Naive thymus-derived CD8-positive, alpha-beta T cell (primary cell): ENCODE results near the gene TRIM32. TPM values are rescaled to one million over a fixed set of nuclear protein-coding genes. Genes with fewer than 3 reads are reported as not detected.
A peak's percentile ranks its signal among the peaks of the same experiment; 100 is the strongest.

Source experiments
- ATAC-seq, 2 donors: fragments of 150-1000 bp; cut with Tn5 transposase in 1 of 2; sonication (Bioruptor Pico), chemical (Tn5 transposase) in 1 of 2; 1 replicate in 1 of 2; 2 replicates in 1 of 2; pipeline ENCODE4 v1.10.0; 2021; ENCODE audit warnings: mild to moderate bottlenecking in 2 of 2, moderate library complexity in 2 of 2
- POLR2A ChIA-PET: fragments of 350-600 bp; sonication (Branson Sonifier 250); formaldehyde crosslinking; loops from one replicate; lab custom pipeline; 2021; ENCODE audit warnings: antibody characterized with exemption; lab: Charles Lee
- DNase-seq, 10 donors: peaks; one replicate each; pipeline versions ENCODE4 v3.0.0 to v3.0.0-alpha.2; 2020 to 2022
- H3K27ac Mint-ChIP-seq, 10 donors: one replicate each; pipeline ENCODE4 v1.8.0; 2020 to 2022; ENCODE audit warnings: mild to moderate bottlenecking in 10 of 10, mixed read lengths in 10 of 10, moderate library complexity in 4 of 10, inconsistent platforms in 1 of 10
- H3K27me3 Mint-ChIP-seq, 5 donors: one replicate each; pipeline ENCODE4 v1.8.0; 2021 to 2022; ENCODE audit warnings: mixed read lengths in 5 of 5
- H3K36me3 Mint-ChIP-seq, 3 donors: one replicate each; pipeline ENCODE4 v1.8.0; 2020 to 2022; ENCODE audit warnings: mixed read lengths in 3 of 3, mild to moderate bottlenecking in 2 of 3, inconsistent platforms in 1 of 3
- H3K4me1 Mint-ChIP-seq, 4 donors: one replicate each; pipeline ENCODE4 v1.8.0; 2021 to 2022; ENCODE audit warnings: mixed read lengths in 4 of 4
- H3K4me3 Mint-ChIP-seq, 10 donors: one replicate each; pipeline ENCODE4 v1.8.0; 2020 to 2022; ENCODE audit warnings: mild to moderate bottlenecking in 10 of 10, mixed read lengths in 10 of 10, moderate library complexity in 6 of 10, inconsistent platforms in 1 of 10
- H3K9me3 Mint-ChIP-seq, 9 donors: one replicate each; pipeline ENCODE4 v1.8.0; 2020 to 2022; ENCODE audit warnings: mixed read lengths in 9 of 9, mild to moderate bottlenecking in 3 of 9, inconsistent platforms in 1 of 9, moderate library complexity in 1 of 9
- polyA plus RNA-seq, 3 donors: library from polyadenylated mRNA; unstranded; fragments of 300-500 nt; fragmentation: Illumina TruSeq; gene quantifications; one replicate each; pipeline ENCODE4 v1.2.3, GENCODE V29; 2021
- total RNA-seq, 8 experiments: library from RNA in 2 of 8; stranded (reverse) in 2 of 8; gene quantifications; one replicate each; pipeline ENCODE4 v1.2.3 and lab custom pipeline; 2021 to 2026

Gene TRIM32
- total and polyA plus RNA-seq, 5 experiments from 2014 or later: 8.4 to 16.1 (median 14.1) TPM

DNA sequence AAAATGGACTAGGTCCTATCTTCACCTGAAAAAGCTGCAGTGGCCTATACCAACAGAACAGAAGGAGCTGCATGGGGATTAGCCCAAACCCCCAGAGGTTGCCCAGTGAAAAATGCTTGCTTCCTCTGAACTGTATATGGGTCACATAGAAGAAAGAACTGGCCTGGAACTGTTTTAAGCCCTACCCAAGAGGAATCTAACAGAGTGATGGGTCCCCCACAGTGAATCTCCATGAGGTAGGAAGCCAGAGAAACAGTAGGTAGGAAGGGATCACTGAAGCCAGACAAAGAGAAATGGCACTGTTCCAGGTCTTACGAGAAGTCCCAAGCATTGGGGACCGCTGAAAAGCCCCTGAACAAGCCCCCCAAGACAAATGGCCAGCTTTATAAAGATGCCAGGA lies 28.8 kb upstream of the TRIM32 start:
- H3K4me3 Mint-ChIP-seq: no peak overlapping the region
- no peaks in the 10 kb centered on the region for H3K4me1 Mint-ChIP-seq
- H3K9me3 Mint-ChIP-seq: no peaks in the 10 kb centered on the region
- ATAC-seq: no peak
- H3K27me3 Mint-ChIP-seq: no peaks in the 10 kb centered on the region
- no peaks in the 10 kb centered on the region for H3K36me3 Mint-ChIP-seq
- no peak overlapping the region for H3K27ac Mint-ChIP-seq
- DNase-seq: no peak
- POLR2A ChIA-PET: no interaction called here

DNA sequence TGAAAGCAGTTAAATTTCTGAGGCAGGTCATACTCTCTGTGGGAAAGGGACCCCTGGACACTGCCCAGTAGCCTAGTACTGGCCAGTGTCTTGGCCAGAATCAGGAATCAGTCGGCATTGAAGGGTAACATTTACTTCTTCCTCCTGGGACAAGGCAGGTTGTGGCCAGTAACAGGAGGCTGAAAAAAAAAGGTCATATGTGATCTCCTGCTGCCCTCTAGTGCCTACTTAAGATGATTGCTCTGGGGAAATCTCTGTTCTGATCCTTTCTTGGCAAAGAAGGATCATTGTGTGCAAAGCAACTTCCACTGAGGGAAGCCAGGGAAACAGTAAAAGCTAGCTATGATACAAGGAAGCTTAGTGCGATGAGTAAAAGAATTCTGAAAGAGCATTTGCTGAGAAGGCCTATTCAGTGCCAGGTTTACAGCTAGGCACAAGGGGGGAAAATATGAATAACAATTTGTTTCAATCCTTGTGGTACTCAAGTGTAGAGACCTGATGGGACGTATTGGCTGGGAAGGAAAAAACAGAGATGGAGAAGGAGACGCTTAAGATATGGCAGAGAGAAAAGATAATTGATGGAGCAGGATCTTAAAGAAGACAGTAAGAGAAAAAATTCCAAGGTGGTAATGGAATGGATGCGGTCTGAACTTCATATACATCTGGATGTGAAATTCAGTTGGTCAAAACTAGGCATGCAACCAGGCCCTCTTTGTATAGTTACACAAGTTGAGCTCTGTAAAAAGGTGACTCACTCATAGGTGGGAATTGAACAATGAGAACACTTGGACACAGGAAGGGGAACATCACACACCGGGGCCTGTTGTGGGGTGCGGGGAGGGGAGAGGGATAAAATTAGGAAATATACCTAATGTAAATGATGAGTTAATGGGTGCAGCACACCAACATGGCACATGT lies 25.8 kb upstream of the TRIM32 start:
- Mint-ChIP-seq H3K27me3 (no peaks in the 10 kb centered on the region), H3K4me3 (no peak overlapping the region), H3K27ac (no peak overlapping the region), H3K36me3 (no peaks in the 10 kb centered on the region), H3K9me3 (no peaks in the 10 kb centered on the region), H3K4me1 (no peaks in the 10 kb centered on the region)
- POLR2A ChIA-PET: no interaction called here
- no peak for ATAC-seq
- peak in 4 of 10 donors; percentile 6 to 39 (median 28) for DNase-seq

DNA sequence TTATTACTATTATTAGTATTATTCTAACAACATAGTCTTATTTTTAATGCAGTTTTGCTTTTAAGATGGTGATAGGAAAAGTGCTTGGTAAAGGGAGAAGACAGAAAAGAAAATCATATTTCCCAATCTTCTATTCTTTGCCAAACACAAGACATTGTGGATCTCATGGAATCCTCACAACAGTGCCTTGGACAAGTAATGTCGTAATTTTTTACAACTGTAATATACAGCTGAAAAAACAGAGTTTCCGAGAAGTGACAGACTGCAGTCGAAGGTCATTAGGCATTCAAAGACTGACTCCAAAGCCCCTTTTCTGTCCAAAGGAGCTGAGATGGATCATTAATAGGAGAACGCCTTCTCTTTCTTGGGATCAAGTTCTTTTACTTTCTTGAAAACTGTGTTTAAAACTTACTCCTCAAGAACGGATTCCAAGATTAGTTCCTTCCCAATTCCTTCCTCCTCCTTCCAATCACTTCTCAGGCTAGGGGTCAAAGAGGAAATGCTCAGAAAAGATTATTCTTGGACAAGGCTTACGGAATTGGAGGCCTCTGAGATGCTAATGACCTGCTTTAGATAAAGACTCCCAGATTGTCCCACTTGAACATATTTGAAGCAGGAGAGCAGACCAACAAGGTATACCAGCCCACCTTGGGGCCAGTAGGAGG lies 24.3 kb upstream of the TRIM32 start:
- Mint-ChIP-seq H3K9me3 (no peaks in the 10 kb centered on the region), H3K27ac (no peak overlapping the region), H3K4me3 (no peak overlapping the region), H3K4me1 (no peaks in the 10 kb centered on the region), H3K36me3 (no peaks in the 10 kb centered on the region), H3K27me3 (no peaks in the 10 kb centered on the region)
- ATAC-seq: no peak
- POLR2A ChIA-PET: no interaction called here
- DNase-seq: no peak

DNA sequence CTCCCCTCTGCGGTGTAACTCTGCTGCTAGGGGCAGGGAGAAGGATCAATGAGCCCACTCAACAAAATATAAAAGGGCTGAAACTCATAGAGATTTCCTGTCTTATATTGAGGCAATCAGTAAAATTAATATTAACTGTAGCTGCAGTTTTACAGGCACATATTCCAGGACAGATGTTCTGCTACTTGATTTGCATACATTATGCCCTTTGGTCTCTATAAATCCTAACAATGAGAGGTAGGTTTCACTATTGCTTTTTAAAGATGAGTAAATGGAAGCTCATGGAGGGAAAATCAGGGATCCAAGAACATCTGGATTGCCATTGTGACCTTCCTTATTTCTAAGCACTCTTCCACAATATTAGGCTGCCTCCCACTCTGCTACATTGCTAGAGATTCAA lies 23.5 kb upstream of the TRIM32 start:
- POLR2A ChIA-PET: no interaction called here
- no peaks in the 10 kb centered on the region for H3K4me1 Mint-ChIP-seq
- no peak for ATAC-seq
- no peak for DNase-seq
- H3K27ac Mint-ChIP-seq: no peak overlapping the region
- no peaks in the 10 kb centered on the region for H3K9me3 Mint-ChIP-seq
- no peaks in the 10 kb centered on the region for H3K36me3 Mint-ChIP-seq
- no peak overlapping the region for H3K4me3 Mint-ChIP-seq
- no peaks in the 10 kb centered on the region for H3K27me3 Mint-ChIP-seq

DNA sequence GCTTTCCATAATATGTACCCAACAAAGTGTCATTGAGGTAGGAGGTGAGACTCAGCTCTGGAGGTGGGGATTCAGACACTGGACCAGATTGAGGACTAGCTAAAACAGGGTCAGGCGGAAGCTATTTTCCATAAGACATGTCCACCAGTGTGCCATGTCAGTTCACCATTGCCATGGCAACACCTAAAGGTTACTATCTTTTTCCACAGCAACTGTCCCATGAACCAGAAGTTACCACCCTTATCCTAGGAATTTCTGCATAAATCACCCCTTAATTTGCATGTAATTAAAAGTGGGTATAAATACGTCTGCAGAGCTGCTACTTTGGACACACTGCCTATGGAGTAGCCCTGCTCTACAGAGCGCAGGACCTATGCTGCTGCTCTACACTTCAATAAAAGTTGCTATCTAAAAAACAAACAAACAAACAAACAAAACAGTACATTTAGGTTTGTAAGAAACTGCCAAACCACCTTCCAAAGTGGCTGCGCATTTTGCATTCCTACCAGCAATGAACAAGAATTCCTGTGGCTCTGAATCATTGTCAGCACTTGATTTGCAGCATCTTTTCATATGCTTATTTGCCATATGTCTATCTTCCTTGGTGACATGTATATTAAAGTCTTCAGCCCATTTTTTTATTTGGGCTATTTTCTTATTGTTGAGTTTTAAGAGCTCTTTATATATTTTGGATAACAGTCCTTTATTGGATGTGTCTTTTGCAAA lies 18.0 kb upstream of the TRIM32 start:
- no peak for ATAC-seq
- DNase-seq: no peak
- POLR2A ChIA-PET: no interaction called here
- Mint-ChIP-seq H3K36me3 (peaks cover 3 to 23% (median 8%) of the 10 kb centered on the region in 3 donors), H3K27ac (no peak overlapping the region), H3K9me3 (peaks cover 0 to 26% (median 9%) of the 10 kb centered on the region in 9 donors), H3K4me1 (no peaks in the 10 kb centered on the region), H3K27me3 (no peaks in the 10 kb centered on the region), H3K4me3 (no peak overlapping the region)

DNA sequence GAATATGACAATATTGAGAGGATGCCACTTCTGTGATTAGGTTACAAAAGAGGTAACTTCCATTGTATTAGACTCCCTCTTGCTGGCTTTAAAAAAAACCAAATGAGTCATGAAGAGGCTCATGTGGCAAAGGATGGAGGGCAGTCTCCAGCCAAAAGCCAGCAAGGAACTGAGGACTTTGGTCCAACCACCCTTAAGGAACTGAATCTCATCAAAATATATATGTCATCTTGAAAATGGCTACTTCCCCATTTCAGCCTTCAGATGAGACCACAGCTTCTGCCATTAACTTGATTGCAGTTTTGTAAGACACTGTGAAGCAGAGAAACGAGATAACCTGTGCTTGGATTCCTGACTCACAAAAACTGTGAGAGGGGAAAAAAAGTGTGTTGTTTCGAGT lies 15.5 kb upstream of the TRIM32 start:
- H3K36me3 Mint-ChIP-seq: peaks cover 6 to 41% (median 19%) of the 10 kb centered on the region in 3 donors
- peaks cover 0 to 39% (median 9%) of the 10 kb centered on the region in 9 donors for H3K9me3 Mint-ChIP-seq
- no peak for ATAC-seq
- no peaks in the 10 kb centered on the region for H3K4me1 Mint-ChIP-seq
- POLR2A ChIA-PET: no interaction called here
- no peak overlapping the region for H3K4me3 Mint-ChIP-seq
- no peak for DNase-seq
- no peaks in the 10 kb centered on the region for H3K27me3 Mint-ChIP-seq
- no peak overlapping the region for H3K27ac Mint-ChIP-seq

DNA sequence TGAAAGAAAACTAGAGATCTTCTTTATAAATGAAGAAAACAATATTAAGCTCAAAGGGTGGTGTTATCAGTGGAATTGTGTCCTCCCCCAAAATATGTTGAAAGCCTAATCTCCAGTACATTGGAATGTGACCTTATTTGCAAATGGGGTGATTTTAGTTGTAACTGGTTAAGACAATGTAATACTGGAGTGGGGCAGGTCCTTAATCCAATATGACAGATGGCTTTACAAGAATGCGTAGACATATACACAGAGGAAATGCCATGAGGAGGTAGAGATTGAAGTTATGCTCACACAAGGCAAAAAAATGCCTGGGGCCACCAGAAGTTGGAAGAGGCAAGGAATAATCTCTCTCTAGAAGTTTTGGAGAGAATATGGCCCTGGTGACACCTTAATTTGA lies 13.7 kb upstream of the TRIM32 start:
- Mint-ChIP-seq H3K4me3 (no peak overlapping the region), H3K27me3 (no peaks in the 10 kb centered on the region), H3K4me1 (no peaks in the 10 kb centered on the region), H3K36me3 (peaks cover 6 to 41% (median 19%) of the 10 kb centered on the region in 3 donors), H3K9me3 (peaks cover 0 to 39% (median 9%) of the 10 kb centered on the region in 9 donors), H3K27ac (no peak overlapping the region)
- ATAC-seq: no peak
- no peak for DNase-seq
- POLR2A ChIA-PET: no interaction called here

DNA sequence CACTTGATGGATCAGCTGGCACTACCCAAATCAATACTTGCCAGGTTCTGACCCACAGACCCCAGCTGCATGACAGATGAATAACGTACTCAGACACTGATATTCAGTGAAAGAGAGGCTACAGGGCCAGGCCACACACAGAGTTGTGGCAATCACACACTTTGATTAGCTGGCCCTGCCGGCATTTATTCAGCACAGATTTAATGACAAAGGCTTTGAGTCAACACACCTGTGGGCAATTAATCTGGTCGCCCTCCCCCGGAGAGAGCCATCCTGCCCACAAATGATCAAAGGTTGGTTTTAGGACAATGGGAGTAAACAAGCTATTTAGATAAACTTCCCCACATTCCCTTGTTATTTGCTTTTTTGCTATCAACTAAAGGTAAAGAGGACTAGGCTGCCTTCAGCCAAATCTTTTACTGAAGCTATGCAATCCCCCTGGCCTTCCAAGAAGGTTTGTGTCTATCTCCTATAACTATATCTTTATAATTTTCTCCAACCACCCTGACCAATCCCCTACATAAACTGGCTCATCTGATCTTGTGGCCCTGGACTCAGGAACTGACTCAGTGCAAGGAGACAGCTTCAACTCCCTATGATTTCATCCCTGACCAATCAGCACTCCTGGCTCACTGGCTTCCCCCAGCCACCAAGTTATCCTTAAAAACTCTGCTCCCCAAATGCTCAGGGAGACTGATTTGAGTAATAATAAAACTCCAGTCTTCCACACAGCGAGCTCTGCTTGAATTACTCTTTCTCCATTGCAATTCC lies 12.7 kb upstream of the TRIM32 start:
- POLR2A ChIA-PET: no interaction called here
- H3K27ac Mint-ChIP-seq: no peak overlapping the region

DNA sequence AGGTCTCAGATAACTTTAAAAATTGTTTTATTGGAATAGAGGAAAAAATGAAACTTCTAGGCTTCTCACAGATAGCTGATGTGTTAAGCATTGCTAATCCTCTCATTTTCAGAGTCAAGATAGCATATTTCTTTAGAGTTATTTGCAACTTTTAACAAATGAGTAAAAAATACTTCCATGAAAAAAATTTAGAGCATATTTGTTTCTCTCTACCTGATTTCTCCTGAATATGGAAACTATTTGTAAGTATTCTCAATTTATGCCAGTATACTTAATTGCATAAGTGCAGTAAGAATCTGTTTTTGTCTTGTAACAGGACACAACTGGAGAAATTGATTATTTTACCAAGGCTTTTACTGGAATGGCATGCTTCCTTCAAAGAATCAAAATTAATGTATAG lies 3.6 kb upstream of the TRIM32 start:
- H3K4me3 Mint-ChIP-seq: no peak overlapping the region
- peaks cover 18 to 38% (median 31%) of the 10 kb centered on the region in 4 donors for H3K4me1 Mint-ChIP-seq
- H3K36me3 Mint-ChIP-seq: peaks cover 0 to 8% (median 0%) of the 10 kb centered on the region in 3 donors
- POLR2A ChIA-PET: no interaction called here
- peaks cover 0 to 11% (median 0%) of the 10 kb centered on the region in 9 donors for H3K9me3 Mint-ChIP-seq
- H3K27ac Mint-ChIP-seq: no peak overlapping the region
- ATAC-seq (no peak), DNase-seq (no peak)
- H3K27me3 Mint-ChIP-seq: no peaks in the 10 kb centered on the region

More for the DNA sequence above, 12.7 kb upstream of the TRIM32 start:
- H3K36me3 Mint-ChIP-seq: peaks cover 6 to 41% (median 19%) of the 10 kb centered on the region in 3 donors
- H3K27me3 Mint-ChIP-seq: no peaks in the 10 kb centered on the region
- peaks cover 0 to 39% (median 9%) of the 10 kb centered on the region in 9 donors for H3K9me3 Mint-ChIP-seq
- H3K4me3 Mint-ChIP-seq: no peak overlapping the region
- DNase-seq (no peak), ATAC-seq (no peak)
- H3K4me1 Mint-ChIP-seq: no peaks in the 10 kb centered on the region

DNA sequence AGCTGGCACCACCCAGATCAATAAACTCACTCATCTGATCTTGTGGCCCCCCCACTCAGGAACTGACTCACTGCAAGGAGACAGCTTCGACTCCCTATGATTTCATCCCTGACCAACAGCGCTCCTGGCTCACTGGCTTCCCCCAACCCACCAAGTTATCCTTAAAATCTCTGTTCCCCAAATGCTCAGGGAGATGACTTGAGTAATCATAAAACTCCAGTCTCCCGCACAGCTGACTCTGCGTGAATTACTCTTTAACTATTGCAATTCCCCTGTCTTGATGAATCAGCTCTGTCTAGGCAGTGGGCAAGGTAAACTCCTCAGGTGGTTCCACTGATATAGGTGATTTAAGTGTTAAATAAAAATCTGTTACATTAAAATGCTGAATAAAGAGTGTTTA lies 1.9 kb upstream of the TRIM32 start:
- H3K4me1 Mint-ChIP-seq: peaks cover 28 to 55% (median 46%) of the 10 kb centered on the region in 4 donors
- H3K9me3 Mint-ChIP-seq: peaks cover 0 to 11% (median 0%) of the 10 kb centered on the region in 9 donors
- POLR2A ChIA-PET: interaction anchor here (0.7 kb wide), 1 partner anchor 12 kb away, joined by 4 read pairs; no protein-coding TSS in a partner anchor
- H3K4me3 Mint-ChIP-seq: peak overlapping the region in 1 of 10 donors; percentile 37
- H3K27me3 Mint-ChIP-seq: no peaks in the 10 kb centered on the region
- H3K36me3 Mint-ChIP-seq: peaks cover 0 to 8% (median 0%) of the 10 kb centered on the region in 3 donors
- ATAC-seq: no peak
- no peak for DNase-seq
- peak overlapping the region in 4 of 10 donors; percentile 8 to 53 (median 43) for H3K27ac Mint-ChIP-seq

DNA sequence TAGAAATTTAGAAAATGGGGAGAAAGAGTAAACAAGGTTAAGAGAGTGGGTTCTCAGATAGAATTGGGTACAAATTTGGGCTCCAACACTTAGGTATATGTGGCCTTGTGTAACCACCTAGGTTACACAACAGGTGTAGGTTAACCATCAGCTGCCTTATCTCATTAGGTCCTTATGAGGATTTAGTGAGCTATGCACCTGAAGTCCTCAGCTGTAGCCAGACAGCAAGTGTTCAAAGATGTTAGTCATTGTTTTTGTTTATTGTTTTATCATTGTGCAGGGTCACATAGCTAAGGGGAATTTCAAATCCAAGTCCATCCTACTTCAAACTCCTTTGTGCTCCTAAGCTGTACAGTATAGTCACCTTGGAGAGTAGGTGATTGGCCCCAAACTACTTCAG lies 970 bp upstream of the TRIM32 start:
- peaks cover 28 to 64% (median 54%) of the 10 kb centered on the region in 4 donors for H3K4me1 Mint-ChIP-seq
- POLR2A ChIA-PET: no interaction called here
- H3K27ac Mint-ChIP-seq: peak overlapping the region; percentile 89 to 96 (median 94)
- ATAC-seq (no peak), DNase-seq (no peak)
- H3K9me3 Mint-ChIP-seq: peaks cover 0 to 11% (median 0%) of the 10 kb centered on the region in 9 donors
- peak overlapping the region; percentile 83 to 98 (median 92) for H3K4me3 Mint-ChIP-seq
- peaks cover 0 to 8% (median 0%) of the 10 kb centered on the region in 3 donors for H3K36me3 Mint-ChIP-seq
- H3K27me3 Mint-ChIP-seq: no peaks in the 10 kb centered on the region

DNA sequence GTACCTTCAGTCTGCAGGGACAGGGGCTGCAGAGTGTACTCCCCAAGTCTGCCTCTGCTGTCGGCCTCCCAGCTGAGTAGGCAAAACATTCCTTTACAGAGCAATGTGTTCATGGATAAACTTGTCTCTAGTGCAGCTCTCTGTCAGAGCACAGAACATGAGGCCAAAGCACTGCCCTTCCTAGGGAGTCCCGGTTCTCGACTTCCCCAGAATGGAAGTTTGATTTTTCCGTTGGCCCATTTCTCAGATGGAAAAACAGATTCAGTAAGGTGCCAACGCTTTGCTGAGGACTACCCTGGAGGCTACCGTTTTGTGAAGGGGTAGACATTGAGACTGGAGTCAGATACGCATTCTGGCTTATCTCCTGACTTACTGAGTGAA lies 422 bp upstream of the TRIM32 start:
- DNase-seq (no peak), ATAC-seq (peak; percentile 33 to 43)
- H3K27me3 Mint-ChIP-seq: no peaks in the 10 kb centered on the region
- peak overlapping the region; percentile 83 to 98 (median 92) for H3K4me3 Mint-ChIP-seq
- POLR2A ChIA-PET: interaction anchor here (0.5 to 0.9 kb wide), 3 partner anchors 14 to 40 kb away, joined by 3 to 4 read pairs (median 4); no protein-coding TSS in a partner anchor
- H3K4me1 Mint-ChIP-seq: peaks cover 28 to 70% (median 59%) of the 10 kb centered on the region in 4 donors
- peaks cover 0 to 11% (median 0%) of the 10 kb centered on the region in 9 donors for H3K9me3 Mint-ChIP-seq
- H3K27ac Mint-ChIP-seq: peak overlapping the region; percentile 89 to 96 (median 94)
- H3K36me3 Mint-ChIP-seq: peaks cover 0 to 8% (median 0%) of the 10 kb centered on the region in 3 donors
